LHCN-M2 (cell line): ENCODE results near the gene PRKG1. TPM values are rescaled to one million over a fixed set of nuclear protein-coding genes. Genes with fewer than 3 reads are reported as not detected.
"Not testable (repeated sequence)": the region's sequence is repeated elsewhere in the genome, so short reads cannot be mapped to it uniquely, and the experiment has no call there.

Source experiments
- DNase-seq: peaks from one replicate; pipeline ENCODE4 v3.0.0-alpha.2; 2012; ENCODE audit warnings: low read depth
- total RNA-seq: library from RNA; depleted of rRNA; stranded (reverse); fragments of >200 nt; gene quantifications from 2 replicates; pipeline ENCODE4 v1.2.3, GENCODE V29; 2014

Gene PRKG1
- total RNA-seq, 1 experiment from 2014 or later: 6.4 TPM

DNA sequence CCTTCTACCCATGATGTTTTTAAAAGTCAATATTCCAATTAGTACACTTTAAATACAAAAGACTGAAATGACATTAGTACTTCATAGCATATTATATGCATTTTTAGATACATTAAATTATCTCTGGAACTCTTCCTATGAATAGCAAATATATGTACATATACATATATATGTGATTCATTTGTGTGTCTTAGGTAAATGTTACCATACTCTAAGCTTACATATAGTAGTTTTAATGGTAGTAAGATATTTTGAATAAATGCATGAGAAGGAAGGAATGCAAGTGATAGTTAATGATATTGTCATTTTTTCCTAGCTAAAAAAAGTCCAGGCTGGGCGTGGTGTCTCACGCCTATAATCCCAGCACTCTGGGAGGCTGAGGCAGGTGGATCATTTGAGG, 671.1 kb downstream of the PRKG1 start:
- no peak for DNase-seq

DNA sequence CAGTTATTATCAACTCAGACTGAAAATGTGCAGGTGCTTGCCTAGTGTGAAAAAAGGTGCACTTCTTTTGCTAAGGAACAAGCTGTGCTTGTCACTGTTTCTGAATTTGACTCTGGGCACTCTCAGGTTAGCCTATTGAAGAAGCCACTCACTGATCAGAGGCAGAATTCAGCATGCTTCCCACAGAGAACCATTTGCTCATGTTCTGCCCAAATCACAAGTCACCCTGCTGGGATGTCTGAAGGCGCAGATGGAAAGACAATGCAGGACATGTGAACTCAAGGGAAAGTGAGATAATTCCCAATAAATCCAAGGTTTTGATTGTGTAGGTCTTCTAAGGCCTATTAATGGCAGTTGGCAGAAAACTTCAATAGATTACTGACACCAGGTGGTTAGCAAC, 672.9 kb downstream of the PRKG1 start:
- DNase-seq: no peak

DNA sequence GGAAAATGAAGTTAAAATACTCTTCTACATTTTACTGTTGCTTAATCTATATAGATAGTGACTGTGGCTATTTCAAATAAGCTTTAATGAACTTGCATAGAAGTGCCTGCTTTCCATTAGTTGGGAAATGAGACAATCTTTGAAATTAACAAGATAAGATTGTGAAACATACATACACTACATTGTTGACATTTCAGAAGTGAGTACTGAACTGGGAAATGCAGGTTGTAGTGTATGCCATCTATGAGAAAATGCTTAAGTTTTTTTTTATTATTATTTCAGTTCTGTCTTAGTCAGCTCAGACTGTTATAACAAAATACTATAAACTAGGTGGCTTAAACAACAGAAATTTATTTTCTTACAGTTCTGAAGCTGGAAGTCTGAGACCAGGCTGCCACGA, 674.7 kb downstream of the PRKG1 start:
- DNase-seq: no peak

DNA sequence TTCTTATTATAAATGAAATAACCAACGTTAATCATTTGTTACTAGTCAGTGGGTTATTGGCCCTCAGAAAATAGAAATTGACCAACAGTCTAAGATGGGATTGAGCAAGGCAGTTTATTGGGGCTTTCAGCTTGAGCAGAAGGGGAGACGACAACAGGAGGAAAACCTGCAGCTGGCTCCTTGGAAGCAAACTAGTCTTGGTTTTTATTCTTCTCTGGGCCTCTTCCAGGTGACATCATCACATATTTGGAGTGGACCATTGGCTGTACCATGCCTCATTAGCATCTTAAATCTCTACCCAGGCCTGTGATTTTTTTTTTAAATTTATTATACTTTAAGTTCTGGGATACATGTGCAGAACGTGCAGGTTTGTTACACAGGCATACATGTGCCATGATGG, 684.1 kb downstream of the PRKG1 start:
- no peak for DNase-seq

DNA sequence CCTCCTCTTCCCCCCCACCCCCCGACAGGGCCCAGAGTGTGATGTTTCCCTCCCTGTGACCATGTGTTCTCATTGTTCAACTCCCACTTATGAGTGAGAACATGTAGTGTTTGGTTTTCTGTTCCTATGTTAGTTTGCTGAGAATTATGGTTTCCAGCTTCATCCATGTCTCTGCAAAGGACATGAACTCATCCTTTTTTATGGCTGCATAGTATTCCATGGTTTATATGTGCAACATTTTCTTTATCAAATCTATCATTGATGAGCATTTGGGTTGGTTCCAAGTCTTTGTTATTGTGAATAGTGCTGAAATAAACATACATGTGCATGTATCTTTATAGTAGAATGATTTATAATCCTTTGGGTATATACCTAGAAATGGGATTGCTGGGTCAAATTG, 684.6 kb downstream of the PRKG1 start:
- not testable (repeated sequence) for DNase-seq

DNA sequence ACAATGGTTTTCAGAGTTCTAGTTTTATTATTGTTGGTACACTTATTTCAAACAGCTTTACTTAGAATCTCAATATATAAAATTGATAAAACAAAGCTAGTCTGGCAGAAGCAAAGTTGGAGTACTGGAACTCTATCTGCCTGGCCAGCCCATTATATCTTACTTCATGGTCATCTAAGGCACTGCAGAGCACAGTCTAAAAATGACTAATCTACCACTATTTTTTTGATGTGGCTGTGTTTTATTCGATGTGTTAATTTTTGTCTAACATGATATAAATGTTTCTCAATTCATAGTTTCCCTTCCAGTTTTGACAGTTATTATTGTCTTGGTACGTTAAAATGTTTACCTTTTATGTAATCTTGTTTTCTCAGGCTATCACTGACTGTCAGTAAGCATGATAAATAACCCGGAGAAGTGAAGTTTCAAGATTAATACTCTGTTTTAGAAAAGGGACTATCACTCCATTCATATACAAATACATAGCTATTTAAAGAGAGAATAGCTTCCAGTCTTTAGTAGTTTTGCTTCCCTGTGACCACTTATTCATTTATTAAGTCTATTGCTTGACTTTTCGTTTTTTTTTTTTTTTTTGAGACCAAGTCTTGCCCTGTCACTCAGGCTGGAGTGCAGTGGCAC, 685.7 kb downstream of the PRKG1 start:
- DNase-seq: no peak

DNA sequence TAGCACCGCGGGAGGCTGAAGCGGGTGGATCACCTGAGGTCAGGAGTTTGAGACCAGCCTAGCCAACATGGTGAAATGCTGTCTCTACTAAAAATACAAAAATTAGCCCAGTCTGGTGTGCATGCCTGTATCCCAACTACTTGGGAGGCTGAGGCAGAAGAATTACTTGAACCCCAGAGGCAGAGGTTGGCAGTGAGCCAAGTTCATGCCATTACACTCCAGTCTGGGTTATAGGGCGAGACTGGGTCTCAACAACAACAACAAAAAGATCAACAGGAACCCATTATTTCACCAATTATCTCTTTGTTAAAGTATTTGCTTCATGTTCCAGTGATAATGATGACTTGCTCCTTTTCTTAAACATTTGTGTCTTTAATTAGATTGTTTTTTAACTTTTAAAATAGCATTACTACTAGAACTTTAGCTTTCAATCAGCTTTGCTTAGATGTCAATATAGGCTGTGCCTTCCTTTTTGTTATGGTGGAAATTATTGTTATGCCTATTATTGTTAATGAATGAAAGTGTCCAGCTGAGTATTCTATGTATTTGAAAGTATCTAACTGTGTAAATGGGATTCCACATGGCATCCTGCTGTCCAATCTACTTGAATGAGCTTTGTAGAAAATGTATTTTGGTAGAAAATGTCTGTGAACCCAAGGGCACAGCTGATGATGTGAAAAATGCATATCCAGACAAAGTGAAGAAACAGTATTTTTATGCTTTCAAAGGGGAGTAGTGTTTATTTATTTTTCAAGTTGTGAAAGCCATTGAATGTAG, 686.8 kb downstream of the PRKG1 start:
- no peak for DNase-seq

DNA sequence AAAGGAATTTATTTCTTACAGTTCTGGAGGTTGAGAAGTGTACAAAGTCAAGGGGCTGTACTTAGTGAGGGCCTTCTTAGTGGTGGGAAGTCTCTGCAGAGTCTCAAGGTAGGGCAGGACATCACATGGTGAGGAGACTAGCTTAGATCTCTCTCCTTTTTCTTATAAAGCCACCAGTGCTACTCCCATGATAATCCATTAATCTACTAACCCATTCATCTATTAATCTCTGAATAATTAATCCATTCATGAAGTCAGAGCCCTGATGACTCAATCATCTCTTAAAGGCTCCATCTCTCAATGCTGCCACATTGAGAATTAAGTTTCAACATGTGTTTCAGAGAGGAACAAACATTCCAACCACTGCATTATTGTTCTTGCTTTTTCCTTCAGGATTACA, 689.5 kb downstream of the PRKG1 start:
- DNase-seq: no peak

DNA sequence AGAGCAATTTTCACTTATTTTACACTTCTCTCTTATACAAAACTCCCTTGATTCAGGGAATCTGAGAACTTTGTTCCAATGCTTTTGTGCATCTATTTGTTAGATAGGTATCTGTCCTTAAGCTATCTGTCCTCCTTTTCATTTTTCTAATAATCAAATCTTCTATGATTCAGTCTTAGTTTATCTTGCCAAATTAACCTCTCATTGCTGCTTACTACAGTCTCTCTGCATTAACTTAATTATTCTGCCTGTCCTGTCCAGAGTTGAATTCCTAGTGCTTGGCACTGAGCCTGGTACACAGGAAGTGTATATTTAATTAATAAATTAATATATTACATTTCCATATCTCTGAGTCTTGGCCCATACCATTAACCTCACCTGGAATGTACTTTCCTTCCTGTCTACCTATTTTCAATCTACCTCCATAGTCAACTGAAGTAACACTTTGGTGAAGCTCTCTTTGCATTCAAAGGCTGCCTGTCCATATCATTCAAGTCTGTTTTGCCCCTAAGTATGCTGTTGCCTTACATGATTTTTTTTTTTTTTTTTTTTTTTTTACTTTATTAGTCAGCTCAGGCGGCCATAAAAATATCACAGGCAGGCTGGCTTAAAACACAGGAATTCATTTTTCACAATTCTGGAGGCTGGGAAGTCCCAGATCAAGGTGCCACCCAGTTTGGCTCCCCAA, 691.1 kb downstream of the PRKG1 start:
- DNase-seq: no peak

DNA sequence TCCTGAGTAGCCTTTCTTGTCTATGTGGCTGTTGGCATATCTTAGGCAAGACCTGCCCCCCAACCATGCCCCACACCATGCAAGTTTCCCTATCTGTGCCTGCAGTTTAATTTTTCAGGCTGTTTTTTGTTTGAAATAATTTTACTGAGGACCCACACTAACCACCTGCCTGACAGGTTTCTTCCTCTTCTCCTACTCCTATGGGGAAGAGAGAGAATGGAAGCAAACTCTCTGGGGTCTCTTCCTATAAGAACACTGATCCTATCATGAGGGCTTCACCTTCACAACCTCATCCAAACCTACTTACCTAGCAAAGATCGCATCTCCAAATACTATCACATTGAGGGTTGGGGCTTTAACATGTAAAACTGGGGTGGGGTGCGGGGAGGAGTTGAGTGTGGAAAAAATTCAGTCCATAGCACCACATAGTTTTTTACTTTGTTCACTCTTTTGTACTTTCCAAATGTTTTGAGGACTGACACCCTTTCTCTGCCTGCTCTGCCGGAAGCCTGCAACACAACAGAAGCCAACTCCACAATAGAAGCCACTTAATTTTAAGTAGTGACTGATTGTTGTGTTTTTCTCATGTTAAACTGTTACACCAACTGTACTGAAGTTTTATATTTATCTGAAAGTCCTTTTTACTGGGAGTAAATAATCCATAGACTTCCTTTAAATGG, 692.3 kb downstream of the PRKG1 start:
- no peak for DNase-seq

DNA sequence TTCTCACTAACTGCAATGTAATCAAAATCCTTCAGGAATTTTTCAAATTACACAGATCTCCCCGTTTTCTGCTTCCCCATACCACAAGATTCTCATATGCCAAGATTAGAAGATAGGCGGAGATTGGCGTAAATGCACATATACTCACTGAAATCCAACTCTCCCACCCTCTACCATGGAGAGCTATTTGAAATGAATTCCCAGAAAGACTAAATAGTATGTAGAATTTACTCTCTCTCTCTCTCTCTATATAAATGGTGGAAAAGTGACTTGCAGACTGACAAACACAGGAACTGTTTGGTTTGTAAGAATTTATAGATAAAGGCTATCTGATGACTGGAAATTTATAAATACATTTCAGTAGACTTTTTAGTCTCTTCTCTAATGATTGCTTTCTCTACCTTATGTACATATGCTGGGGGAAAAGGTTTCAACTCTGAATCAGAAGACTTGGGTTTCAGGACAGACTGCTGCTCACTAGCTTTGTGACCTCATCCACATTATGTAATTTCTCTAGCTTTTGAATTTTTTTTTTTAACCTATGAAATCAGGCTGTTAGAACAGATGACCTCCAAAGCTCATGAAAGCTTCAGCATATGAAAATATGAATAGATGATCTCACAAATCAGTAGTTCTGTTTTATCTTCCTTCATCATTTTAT, 692.9 kb downstream of the PRKG1 start:
- peak; percentile 11 for DNase-seq

DNA sequence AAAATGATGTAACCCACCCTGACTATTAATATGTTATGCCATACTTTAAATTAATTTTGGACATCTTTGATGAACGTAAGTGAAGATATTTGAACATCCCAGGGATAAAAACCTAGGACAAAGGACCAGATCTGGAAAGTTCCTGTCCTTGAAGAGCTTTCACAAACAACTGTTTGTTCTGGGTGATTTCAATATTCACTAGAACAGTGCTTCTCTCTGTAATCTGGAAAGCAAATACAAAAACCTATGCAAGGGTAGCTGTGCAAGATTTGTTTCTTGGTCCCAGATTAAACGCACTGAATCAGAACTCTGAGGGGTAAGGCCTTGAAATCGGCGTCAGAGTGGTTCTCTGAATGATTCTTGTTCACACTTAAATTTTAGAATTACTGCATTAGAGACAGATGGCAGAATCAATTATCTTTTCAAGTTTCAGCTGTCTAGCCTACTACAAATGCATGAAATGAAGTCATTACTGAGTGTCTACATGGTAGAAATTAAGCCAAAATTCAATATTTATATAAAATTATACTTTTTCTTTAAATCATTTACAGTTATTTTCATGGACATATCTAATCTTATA, 694.7 kb downstream of the PRKG1 start:
- DNase-seq: no peak

DNA sequence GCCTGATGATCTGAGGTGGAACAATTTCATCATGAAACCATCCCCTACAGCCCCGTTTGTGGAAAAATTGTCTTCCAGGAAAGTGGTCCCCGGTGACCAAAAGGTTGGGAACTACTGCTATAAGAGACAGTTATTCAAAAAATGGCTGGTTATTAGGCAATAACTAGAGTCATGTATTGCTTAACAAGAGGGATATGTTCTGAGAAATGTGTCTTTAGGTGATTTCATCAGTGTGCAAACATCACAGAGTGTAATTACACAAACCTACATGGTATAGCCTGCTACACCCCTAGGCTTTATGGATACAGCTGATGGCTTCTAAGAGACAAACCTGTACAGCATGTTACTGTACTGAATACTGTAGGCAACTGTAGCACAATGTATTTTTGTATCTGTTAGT, 696.4 kb downstream of the PRKG1 start:
- DNase-seq: no peak

DNA sequence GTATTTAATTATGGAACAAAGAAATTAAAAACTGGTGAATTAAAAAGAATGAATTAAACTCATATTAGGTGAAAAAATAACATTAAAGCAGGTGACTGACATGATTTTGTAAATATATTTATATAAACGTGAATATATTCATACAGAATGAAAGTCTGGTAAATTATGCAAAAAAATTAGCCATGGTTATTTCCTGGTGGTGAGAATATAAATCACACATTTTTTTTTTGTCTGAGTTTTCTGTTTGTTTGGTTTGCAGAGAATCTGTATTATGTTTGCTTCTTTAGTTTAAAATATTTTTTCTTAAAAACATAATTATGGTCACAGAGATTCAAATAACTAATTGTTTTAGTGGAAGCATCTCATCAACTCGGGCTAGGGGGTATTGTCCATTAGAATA, 698.1 kb downstream of the PRKG1 start:
- DNase-seq: no peak

DNA sequence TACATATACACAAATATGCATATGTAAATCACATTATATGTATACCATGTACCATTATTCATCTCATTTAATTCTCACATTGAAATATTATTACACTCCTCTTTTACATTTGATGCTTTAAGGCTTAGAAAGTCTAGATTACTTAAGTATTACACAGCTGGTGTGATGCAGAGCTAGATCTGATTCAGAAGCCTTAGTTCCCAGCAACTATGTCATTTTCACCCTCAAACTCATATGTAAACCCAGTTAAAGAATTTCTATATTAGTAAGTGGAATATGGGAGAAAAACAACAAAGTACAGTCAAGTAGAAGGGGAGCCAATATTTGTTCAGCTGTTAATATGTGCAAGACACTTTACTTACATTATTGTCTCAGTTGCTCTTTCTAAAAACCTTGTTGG, 699.4 kb downstream of the PRKG1 start:
- DNase-seq: peak; percentile 49

DNA sequence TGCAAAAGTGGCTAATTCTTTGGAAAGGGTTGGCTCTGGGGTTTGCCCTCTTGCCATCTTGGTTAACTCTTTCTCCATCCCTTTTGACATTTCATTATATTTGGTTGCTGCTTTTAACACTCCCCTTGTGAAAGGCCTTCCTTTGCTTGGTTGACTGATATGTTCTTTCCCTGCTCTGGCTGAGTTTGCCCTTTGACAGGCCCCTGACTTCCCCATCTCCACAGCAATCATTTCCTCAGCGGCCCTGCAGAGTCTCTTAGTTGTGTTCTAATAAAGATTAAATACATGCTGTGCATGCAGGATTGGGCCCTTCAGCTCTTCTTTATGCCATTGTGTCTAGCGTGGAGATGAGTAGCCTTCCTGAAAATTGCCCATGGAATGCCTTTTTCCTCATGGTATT, 709.7 kb downstream of the PRKG1 start:
- no peak for DNase-seq

DNA sequence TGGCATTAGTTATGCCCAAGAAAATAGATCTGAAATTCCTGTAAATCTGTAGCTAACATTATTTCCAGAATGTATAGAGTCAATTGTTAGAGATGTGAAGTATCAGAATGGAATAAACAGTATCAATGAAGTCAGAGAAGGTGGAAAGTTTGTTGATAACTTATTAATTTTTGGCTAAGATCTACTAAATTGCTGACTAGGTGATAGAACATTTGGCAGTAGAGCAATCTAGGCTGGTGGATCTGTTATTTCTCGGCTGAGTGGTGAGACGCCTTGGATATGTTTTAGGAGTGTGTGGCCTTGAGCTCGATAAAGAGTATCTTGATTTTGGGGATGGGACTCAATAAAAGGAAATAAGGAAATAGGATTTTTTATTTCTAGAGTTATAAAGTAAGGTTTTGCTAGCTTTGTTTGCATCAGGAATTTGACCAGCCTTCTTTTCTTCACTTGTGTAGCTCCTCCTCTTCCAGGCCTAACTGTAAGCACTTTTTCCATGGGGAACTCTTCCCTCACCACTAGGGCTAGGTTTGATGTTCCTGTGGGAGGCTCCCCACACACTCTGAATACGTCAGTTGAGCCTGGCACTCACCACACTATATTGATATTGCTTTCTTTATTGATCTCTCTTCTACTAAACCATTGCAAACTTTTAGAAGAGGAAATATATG, 711.9 kb downstream of the PRKG1 start:
- DNase-seq: no peak

DNA sequence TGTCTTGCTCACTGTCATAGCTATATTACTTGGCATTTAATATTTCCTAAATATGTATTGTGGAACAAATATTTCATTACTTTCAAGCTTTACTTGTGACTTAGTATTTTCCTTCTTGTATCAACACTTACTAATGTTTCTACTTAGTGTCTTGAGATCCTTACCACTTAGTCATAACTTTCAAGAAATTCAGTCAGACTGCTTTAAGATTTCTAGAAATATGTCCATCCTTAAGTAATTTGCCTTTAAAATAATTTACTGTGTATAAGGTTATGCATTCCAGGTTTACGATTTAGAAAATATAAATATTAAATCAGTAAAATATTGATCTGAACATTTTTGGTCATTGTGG, 712.4 kb downstream of the PRKG1 start:
- DNase-seq: no peak

DNA sequence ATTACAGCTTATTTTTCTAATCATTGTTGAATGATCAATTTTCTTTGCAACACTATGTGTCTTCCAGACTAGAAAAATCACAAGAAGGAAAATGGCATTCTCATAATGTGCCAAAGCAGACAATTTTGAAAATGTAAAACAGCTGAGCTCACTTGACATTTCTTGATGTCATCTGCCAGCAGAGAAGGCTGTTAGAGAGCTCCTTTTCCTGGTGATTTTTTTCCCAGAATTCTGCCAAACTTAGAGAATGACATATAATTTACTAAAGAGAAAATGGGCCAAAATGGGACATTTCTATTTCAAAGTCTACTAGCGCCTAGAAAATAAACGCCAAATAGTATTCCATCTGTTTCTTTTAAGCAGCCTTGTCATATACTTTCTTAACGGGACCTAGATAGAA, 714.0 kb downstream of the PRKG1 start:
- no peak for DNase-seq

DNA sequence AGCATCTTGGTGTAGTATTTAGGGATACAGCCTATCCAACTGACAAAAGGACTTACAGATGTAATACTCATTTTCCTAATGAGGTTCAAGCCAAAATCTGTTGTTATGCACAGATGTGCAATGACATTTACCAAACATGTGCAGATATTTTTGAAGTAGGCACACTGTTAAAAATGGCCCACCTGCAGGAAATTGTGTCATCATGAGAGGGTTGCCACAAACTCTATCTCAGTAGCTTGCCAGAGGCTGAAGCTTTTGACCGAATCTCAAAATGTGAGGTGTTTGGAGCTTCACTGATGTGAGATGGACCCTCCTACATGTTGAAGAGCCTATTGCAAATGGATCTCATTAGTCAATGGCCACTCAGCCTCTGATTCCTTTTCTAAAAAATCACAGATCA, 714.8 kb downstream of the PRKG1 start:
- DNase-seq: no peak

DNA sequence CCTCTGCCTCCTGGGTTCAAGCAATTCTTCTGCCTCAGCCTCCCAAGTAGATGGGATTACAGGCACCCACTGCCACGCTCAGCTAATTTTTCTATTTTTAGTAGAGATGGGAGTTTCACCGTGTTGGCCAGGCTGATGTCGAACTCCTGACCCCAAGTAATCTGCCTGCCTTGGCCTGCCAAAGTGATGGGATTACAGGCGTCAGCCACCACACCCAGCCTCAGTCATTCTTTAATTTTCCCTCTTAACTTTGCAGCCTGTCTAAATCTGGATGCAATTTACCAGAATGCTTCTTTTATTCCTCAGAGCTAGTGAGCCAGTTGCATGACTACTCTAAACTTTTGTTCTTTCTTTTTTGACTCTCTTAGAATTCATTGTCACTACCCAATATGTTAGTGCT, 715.6 kb downstream of the PRKG1 start:
- DNase-seq: no peak
